NB4 (cell line): ENCODE data around the gene RPL35.

ENCODE experiments used
- DNase-seq: peaks from one replicate; pipeline ENCODE4 v3.0.0; 2010; ENCODE audit warnings: low read depth
- H3K4me3 ChIP-seq: one replicate; pipeline ENCODE4 v1.5.1; 2011; ENCODE audit warnings: mild to moderate bottlenecking, low read depth, low read length, moderate library complexity
- CTCF ChIP-seq: IDR thresholded peaks from one replicate; pipeline ENCODE4 v1.5.1; 2012; ENCODE audit warnings: low read depth, low read length
- MAX ChIP-seq: IDR thresholded peaks from 2 replicates; pipeline ENCODE4 v1.6.1; 2011; ENCODE audit warnings: low read depth, low read length
- MYC ChIP-seq: IDR thresholded peaks from 2 replicates; pipeline ENCODE4 v1.6.1; 2011; ENCODE audit warnings: low read depth, low read length
- POLR2A ChIP-seq: IDR thresholded peaks from 2 replicates; pipeline ENCODE4 v1.6.1; 2011; ENCODE audit warnings: mild to moderate bottlenecking; ENCODE audit not compliant: insufficient read length; ENCODE audit errors: extremely low read depth

Gene RPL35

GRCh38 chr9:124880501-124880900, 18.7 kb upstream of the RPL35 start:
- TF ChIP-seq POLR2A (no peak), CTCF (no peak), MAX (no peak), MYC (no peak)
- no peak for DNase-seq
- no peak overlapping the region for H3K4me3 ChIP-seq

- DNase-seq = no peak
- no peak for TF ChIP-seq CTCF
- no peak for TF ChIP-seq POLR2A
- TF ChIP-seq MYC = no peak
- no peak for TF ChIP-seq MAX
Measured at GRCh38 chr9:124879226-124879625, 17.5 kb upstream of the RPL35 start.

GRCh38 chr9:124878518-124878917, 16.8 kb upstream of the RPL35 start:
- no peak for DNase-seq

More at GRCh38 chr9:124879226-124879625, 17.5 kb upstream of the RPL35 start:
- H3K4me3 ChIP-seq = no peak overlapping the region

GRCh38 chr9:124878021-124878420, 16.3 kb upstream of the RPL35 start:
- TF ChIP-seq POLR2A (no peak), CTCF (no peak), MAX (no peak), MYC (no peak)
- H3K4me3 ChIP-seq = no peak overlapping the region
- DNase-seq = no peak

More at GRCh38 chr9:124878518-124878917, 16.8 kb upstream of the RPL35 start:
- H3K4me3 ChIP-seq = no peak overlapping the region
- TF ChIP-seq POLR2A (no peak), MYC (no peak)

- no peak for DNase-seq
- TF ChIP-seq POLR2A (no peak), MAX (no peak), CTCF (no peak), MYC (no peak)
- no peak overlapping the region for H3K4me3 ChIP-seq
Measured at GRCh38 chr9:124877021-124877782, 15.4 kb upstream of the RPL35 start.

- no peak overlapping the region for H3K4me3 ChIP-seq
- TF ChIP-seq MAX = no peak
- no peak for TF ChIP-seq MYC
- no peak for TF ChIP-seq CTCF
- no peak for TF ChIP-seq POLR2A
- DNase-seq = no peak
Measured at GRCh38 chr9:124875501-124875900, 13.7 kb upstream of the RPL35 start.
